B cell (primary cell): ENCODE data around the gene TRAPPC3L. TPM values are rescaled to one million over a fixed set of nuclear protein-coding genes. Genes with fewer than 3 reads are reported as not detected.

Experiments
- ATAC-seq: fragments of 200-7000 bp; cut with Tn5 transposase; one replicate; pipeline ENCODE4 v1.10.0; 2021; ENCODE audit warnings: low read depth, mild to moderate bottlenecking, moderate number of reproducible peaks, moderate library complexity
- CTCF ChIA-PET: fragments of 350-600 bp; sonication (Branson Sonifier 250); formaldehyde crosslinking; loops from one replicate; lab custom pipeline; 2021; ENCODE audit warnings: antibody characterized with exemption, inconsistent platforms; lab: Charles Lee
- POLR2A ChIA-PET: fragments of 350-600 bp; sonication (Branson Sonifier 250); formaldehyde crosslinking; loops from one replicate; lab custom pipeline; 2021; ENCODE audit warnings: antibody characterized with exemption; lab: Charles Lee
- DNase-seq: peaks from one replicate; pipeline ENCODE4 v3.0.0; 2013
- H2AFZ ChIP-seq: 2 replicates; pipeline ENCODE4 v1.6.1; 2012; ENCODE audit warnings: mild to moderate bottlenecking, low read depth, low read length; ENCODE audit not compliant: insufficient read depth, poor library complexity, severe bottlenecking
- H3K27ac ChIP-seq, 2 donors: 1 replicate in 1 of 2; 2 replicates in 1 of 2; pipeline ENCODE4 v1.5.1; 2012 to 2013; ENCODE audit warnings: low read length in 2 of 2, mild to moderate bottlenecking in 2 of 2, moderate library complexity in 1 of 2
- H3K27me3 ChIP-seq, 4 experiments: fragments of 200-600 bp in 1 of 4; sonication (generic) in 1 of 4; replicated peaks in 1 of 4; 1 replicate in 2 of 4; 2 replicates in 2 of 4; pipeline versions ENCODE4 v1.6.1 to v1.7.0; 2013 to 2016; ENCODE audit warnings: low read length in 3 of 4, mild to moderate bottlenecking in 2 of 4, mixed read lengths in 1 of 4, moderate library complexity in 1 of 4; ENCODE audit not compliant: insufficient read depth in 4 of 4, control insufficient read depth in 3 of 4; ENCODE audit errors: control extremely low read depth in 1 of 4
- H3K36me3 ChIP-seq, 2 experiments: replicated peaks in 1 of 2; 1 replicate in 1 of 2; 2 replicates in 1 of 2; pipeline versions ENCODE4 v1.6.1 to v1.7.1; 2013; ENCODE audit warnings: low read length in 1 of 2; ENCODE audit not compliant: insufficient read depth in 2 of 2, control insufficient read depth in 1 of 2; ENCODE audit errors: control extremely low read depth in 1 of 2, extremely low read depth in 1 of 2
- H3K4me1 ChIP-seq, 2 donors: fragments of 200-600 bp in 1 of 2; sonication (generic) in 1 of 2; 1 replicate in 1 of 2; 2 replicates in 1 of 2; pipeline versions ENCODE4 v1.5.1 to v1.6.1; 2013 to 2017; ENCODE audit warnings: low read length in 2 of 2; ENCODE audit not compliant: control insufficient read depth in 2 of 2, insufficient read depth in 2 of 2
- H3K4me2 ChIP-seq: replicated peaks from 2 replicates; pipeline ENCODE3; 2012; ENCODE audit warnings: mild to moderate bottlenecking, low read depth, low read length; ENCODE audit not compliant: poor library complexity, severe bottlenecking
- H3K4me3 ChIP-seq, 5 experiments: fragments of 200-600 bp in 1 of 5; sonication (generic) in 1 of 5; 1 replicate in 3 of 5; 2 replicates in 2 of 5; pipeline versions ENCODE4 v1.5.1 to v1.7.0; 2011 to 2016; ENCODE audit warnings: low read length in 4 of 5, mild to moderate bottlenecking in 4 of 5, low read depth in 2 of 5, control low read depth in 1 of 5, moderate library complexity in 1 of 5; ENCODE audit not compliant: insufficient read depth in 1 of 5; ENCODE audit errors: control extremely low read depth in 1 of 5, extremely low read depth in 1 of 5
- H3K79me2 ChIP-seq: fragments of 200-600 bp; sonication (generic); one replicate; pipeline ENCODE4 v1.6.0; 2016; ENCODE audit warnings: low read length; ENCODE audit not compliant: control insufficient read depth, insufficient read depth
- H3K9ac ChIP-seq: fragments of 200-600 bp; sonication (generic); 2 replicates; pipeline ENCODE4 v1.6.1; 2017; ENCODE audit warnings: mild to moderate bottlenecking, low read length, moderate library complexity
- H3K9me3 ChIP-seq, 3 donors: one replicate each; pipeline versions ENCODE4 v1.6.1 to v1.7.1; 2013; ENCODE audit warnings: low read length in 2 of 3; ENCODE audit not compliant: control insufficient read depth in 2 of 3, insufficient read depth in 1 of 3; ENCODE audit errors: control extremely low read depth in 1 of 3
- H4K20me1 ChIP-seq: 2 replicates; pipeline ENCODE4 v1.6.0; 2012; ENCODE audit warnings: mild to moderate bottlenecking, low read length; ENCODE audit not compliant: insufficient read depth, control insufficient read depth, poor library complexity, severe bottlenecking
- H3K27ac Mint-ChIP-seq: one replicate; pipeline ENCODE4 v1.8.0; 2021; ENCODE audit warnings: mixed read lengths
- H3K27me3 Mint-ChIP-seq: one replicate; pipeline ENCODE4 v1.8.0; 2021; ENCODE audit warnings: mixed read lengths
- H3K4me1 Mint-ChIP-seq: one replicate; pipeline ENCODE4 v1.8.0; 2021; ENCODE audit warnings: mixed read lengths
- H3K4me3 Mint-ChIP-seq: one replicate; pipeline ENCODE4 v1.8.0; 2021; ENCODE audit warnings: mixed read lengths
- H3K9me3 Mint-ChIP-seq: one replicate; pipeline ENCODE4 v1.8.0; 2022; ENCODE audit warnings: mixed read lengths; ENCODE audit not compliant: insufficient read depth
- EZH2 ChIP-seq: IDR thresholded peaks from 2 replicates; pipeline ENCODE4 v1.6.1; 2012; ENCODE audit warnings: borderline replicate concordance, low read depth, mild to moderate bottlenecking, moderate library complexity, low read length; ENCODE audit not compliant: insufficient read depth, poor library complexity, severe bottlenecking
- WGBS: methylation state at CpG from one replicate; pipeline ENCODE4 v1.1.5; 2013; ENCODE audit warnings: missing lambda C conversion rate; ENCODE audit not compliant: insufficient coverage; 5-methylcytosine and 5-hydroxymethylcytosine counted together
- intact Hi-C: fragments of 100-400 bp; cut with micrococcal nuclease; formaldehyde crosslinking; loops from one replicate; pipeline ENCODE4 v1.10.0; 2022
- polyA plus RNA-seq: library from polyadenylated mRNA; depleted of rRNA; stranded (reverse); fragments of >200 nt; gene quantifications from 2 replicates; pipeline ENCODE4 v1.2.3, GENCODE V29; 2012
- total RNA-seq, 2 donors: library from RNA; stranded (reverse); fragments of 120-200 nt in 1 of 2; gene quantifications; 1 replicate in 1 of 2; 2 replicates in 1 of 2; pipeline versions ENCODE4 v1.2.3 to v1.2.4, GENCODE V29; 2013 to 2022
- TF ChIP-seq, protein P1 (sequence below): fragments of 200-600 bp; IDR thresholded peaks from one replicate; pipeline ENCODE4 v1.8.0; 2022; ENCODE audit warnings: antibody characterized with exemption, mild to moderate bottlenecking

The TRAPPC3L gene
- total and polyA plus RNA-seq, 2 donors (not counting 1 experiment from before 2014, with no cell fraction given), result not detected

DNA sequence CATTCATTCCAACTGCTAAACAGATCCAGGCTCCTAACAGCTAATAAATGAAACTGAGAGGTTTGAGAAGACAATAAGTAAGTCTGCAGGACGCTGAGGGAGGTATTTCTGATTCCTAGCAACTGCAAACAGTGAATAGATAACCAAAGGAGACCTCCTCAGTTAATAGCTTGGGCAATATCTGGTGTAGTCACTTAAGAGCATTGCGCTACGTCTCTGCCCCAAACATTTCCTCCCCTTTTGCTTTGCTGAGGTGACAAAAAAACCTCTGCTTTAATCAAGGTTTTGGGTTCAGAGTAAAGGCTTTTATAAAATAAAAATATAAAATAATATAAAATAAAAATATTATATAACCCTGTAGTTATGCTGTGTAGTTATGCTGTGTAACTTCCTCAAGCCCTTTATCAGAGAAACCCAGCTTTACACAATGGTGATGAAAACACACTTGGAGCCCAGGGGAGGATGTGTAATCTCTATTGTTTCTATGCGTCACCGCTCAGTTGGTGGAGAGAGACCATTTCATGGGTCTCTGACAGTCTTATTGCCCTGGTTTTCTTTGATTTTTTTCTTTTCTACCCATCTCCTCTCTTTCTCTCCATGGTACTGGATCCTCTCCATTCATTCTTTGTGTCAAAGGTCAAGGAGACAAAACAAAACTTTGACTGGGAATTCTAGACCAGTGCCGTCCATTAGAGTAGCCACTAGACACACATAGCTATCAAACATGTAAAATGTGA, 53.0 kb downstream of the TRAPPC3L start:
- Mint-ChIP-seq H3K9me3 (peaks cover 6% of the 10 kb centered on the region), H3K27me3 (peaks cover 12% of the 10 kb centered on the region), H3K4me3 (no peak overlapping the region), H3K4me1 (no peaks in the 10 kb centered on the region), H3K27ac (no peak overlapping the region)
- ATAC-seq, result no peak
- ChIA-PET CTCF (interaction anchor here (0.8 to 0.9 kb wide), 2 partner anchors 43 to 68 kb away, joined by 3 read pairs; no protein-coding TSS in a partner anchor), POLR2A (no interaction called here)
- no peaks in the 10 kb centered on the region for H3K36me3 ChIP-seq
- no peak overlapping the region for H3K4me3 ChIP-seq
- no peaks in the 10 kb centered on the region for H4K20me1 ChIP-seq
- H3K9ac ChIP-seq, result no peak overlapping the region
- H3K27me3 ChIP-seq, result peaks cover 0 to 3% (median 0%) of the 10 kb centered on the region in 4 experiments
- no peak overlapping the region for H3K4me2 ChIP-seq
- no peaks in the 10 kb centered on the region for H3K79me2 ChIP-seq
- DNase-seq, result no peak
- H2AFZ ChIP-seq, result no peak overlapping the region
- no CpG with 5 or more reads among the region's 6 CpGs for WGBS
- no peaks in the 10 kb centered on the region for H3K4me1 ChIP-seq
- no peak for TF ChIP-seq EZH2
- TF ChIP-seq, protein P1, sequence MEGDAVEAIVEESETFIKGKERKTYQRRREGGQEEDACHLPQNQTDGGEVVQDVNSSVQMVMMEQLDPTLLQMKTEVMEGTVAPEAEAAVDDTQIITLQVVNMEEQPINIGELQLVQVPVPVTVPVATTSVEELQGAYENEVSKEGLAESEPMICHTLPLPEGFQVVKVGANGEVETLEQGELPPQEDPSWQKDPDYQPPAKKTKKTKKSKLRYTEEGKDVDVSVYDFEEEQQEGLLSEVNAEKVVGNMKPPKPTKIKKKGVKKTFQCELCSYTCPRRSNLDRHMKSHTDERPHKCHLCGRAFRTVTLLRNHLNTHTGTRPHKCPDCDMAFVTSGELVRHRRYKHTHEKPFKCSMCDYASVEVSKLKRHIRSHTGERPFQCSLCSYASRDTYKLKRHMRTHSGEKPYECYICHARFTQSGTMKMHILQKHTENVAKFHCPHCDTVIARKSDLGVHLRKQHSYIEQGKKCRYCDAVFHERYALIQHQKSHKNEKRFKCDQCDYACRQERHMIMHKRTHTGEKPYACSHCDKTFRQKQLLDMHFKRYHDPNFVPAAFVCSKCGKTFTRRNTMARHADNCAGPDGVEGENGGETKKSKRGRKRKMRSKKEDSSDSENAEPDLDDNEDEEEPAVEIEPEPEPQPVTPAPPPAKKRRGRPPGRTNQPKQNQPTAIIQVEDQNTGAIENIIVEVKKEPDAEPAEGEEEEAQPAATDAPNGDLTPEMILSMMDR, result no peak
- intact Hi-C loops, result no loop called here
- H3K27ac ChIP-seq, result no peak overlapping the region
- H3K9me3 ChIP-seq, result peaks cover 0 to 2% (median 0%) of the 10 kb centered on the region in 3 donors
